ENCODE measurements around the gene RILPL2. TPM values are rescaled to one million over a fixed set of nuclear protein-coding genes. Genes with fewer than 3 reads are reported as not detected.

Gene RILPL2, protein sequence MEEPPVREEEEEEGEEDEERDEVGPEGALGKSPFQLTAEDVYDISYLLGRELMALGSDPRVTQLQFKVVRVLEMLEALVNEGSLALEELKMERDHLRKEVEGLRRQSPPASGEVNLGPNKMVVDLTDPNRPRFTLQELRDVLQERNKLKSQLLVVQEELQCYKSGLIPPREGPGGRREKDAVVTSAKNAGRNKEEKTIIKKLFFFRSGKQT
- 0.87 and 2.0 TPM in 2 replicates for total RNA-seq

DNA sequence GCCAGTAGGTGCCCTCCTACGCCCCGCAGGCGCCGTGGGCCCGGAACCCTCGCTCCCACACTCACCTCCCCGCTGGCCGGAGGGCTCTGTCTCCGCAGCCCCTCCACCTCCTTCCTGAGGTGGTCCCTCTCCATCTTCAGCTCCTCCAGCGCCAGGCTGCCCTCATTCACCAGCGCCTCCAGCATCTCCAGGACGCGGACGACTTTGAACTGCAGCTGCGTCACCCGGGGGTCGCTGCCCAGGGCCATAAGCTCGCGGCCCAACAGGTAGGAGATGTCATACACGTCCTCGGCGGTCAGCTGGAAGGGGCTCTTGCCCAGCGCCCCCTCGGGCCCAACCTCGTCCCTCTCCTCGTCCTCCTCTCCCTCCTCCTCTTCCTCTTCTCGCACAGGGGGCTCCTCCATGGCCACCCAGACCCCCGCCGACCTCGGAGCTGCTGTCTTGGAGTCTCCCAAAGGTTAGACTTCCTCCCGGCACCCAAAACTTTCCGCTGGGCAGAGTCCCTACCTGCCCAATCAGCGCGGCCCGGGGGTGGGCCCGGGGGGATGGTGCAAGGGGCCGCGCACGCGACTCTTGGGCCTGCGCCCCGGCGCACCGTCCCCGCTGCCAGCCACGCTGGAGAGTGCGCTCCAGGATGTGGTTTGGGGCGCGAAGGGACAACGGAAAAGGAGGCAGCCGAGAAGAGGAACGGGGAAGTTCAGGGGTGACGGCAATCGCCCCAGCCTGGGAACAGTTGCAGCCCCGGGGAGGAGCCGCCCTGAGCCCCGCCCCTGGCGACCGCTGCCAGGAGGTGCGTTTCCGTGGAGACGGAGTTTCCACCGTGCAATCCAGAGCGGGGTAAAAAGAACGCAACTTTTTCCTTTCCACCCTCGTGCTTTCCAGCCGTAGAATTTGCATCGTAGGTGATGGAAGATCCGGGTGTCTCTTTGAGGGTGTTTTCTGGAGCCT, at the start of gene RILPL2:
TSS of gene RILPL2 (minus strand) at position 668 of the 948 bp plus-strand sequence. CDS start at position 404, 264 bp downstream.

DNA sequence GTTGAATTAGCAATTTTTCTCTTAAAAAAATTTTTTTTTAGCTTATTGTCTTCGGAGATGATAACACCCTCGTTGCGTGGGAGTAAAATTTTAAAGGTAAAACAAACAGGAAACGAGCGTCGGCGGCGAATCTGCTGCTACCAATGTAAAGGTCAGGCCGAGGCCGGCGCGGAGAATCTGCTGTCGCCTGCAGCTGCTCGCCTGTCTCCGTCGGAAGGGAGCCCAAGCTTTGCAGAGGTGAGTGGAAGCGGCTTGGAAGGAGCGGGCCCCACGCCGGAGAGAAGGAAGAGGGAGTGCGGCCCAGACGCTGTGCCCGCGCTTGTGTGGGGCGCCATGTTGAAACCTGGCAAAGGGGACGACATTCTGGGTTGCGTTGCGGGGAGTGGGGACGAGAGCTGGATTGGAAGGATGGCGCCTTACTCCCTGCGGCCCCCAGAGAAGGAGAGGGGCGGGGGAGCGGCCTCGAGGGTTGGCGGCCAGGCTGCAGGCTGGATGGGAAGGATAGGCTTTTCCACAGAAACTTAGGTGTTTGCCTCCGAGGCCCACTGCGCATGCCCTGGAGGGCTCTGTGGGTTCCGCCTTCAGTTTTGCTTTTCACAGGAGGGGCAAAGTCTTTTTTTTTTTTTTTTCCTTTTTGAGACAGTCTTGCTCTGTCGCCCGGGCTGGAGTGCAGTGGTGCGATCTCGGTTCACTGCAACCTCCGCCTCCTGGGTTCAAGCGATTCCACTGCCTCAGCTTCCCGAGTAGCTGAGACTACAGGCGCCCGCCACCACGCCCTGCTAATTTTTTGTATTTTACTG, 21.7 kb upstream of the RILPL2 start, which contains the start of gene SNRNP35:
TSS of gene SNRNP35 (plus strand) at position 160 of the 800 bp plus-strand sequence. CDS start 7,402 bp downstream, outside the sequence.

Other genes starting within 250 kb of the RILPL2 start
- gene MPHOSPH9, start 203.5 kb downstream of the RILPL2 start, total RNA-seq, result 32.6 and 38.0 TPM in 2 replicates
- gene MTRFR, start 203.2 kb downstream of the RILPL2 start, total RNA-seq, result 9.5 and 12.2 TPM in 2 replicates
- 129 and 327 TPM in 2 replicates for gene CDK2AP1, start 164.8 kb downstream of the RILPL2 start, total RNA-seq
- gene SBNO1, start 71.8 kb downstream of the RILPL2 start, total RNA-seq, result 19.2 and 20.7 TPM in 2 replicates
- gene KMT5A, start 52.6 kb downstream of the RILPL2 start, total RNA-seq, result 25.5 and 36.2 TPM in 2 replicates
- gene SNRNP35, start 21.5 kb upstream of the RILPL2 start, total RNA-seq, result 6.9 and 18.5 TPM in 2 replicates
- gene RILPL1, start 97.0 kb upstream of the RILPL2 start, total RNA-seq, result 12.3 and 13.7 TPM in 2 replicates
- gene TMED2, start 147.9 kb upstream of the RILPL2 start, total RNA-seq, result 239 and 475 TPM in 2 replicates
- 10.2 and 15.3 TPM in 2 replicates for gene DDX55, start 165.4 kb upstream of the RILPL2 start, total RNA-seq
- gene EIF2B1, start 197.0 kb upstream of the RILPL2 start, total RNA-seq, result 25.5 and 59.6 TPM in 2 replicates
- 16.5 and 57.6 TPM in 2 replicates for gene GTF2H3, start 197.1 kb upstream of the RILPL2 start, total RNA-seq
- gene TCTN2, start 234.4 kb upstream of the RILPL2 start, total RNA-seq, result 25.6 and 27.1 TPM in 2 replicates